ENCODE results near the gene TET2.

TET2 gene

DNA sequence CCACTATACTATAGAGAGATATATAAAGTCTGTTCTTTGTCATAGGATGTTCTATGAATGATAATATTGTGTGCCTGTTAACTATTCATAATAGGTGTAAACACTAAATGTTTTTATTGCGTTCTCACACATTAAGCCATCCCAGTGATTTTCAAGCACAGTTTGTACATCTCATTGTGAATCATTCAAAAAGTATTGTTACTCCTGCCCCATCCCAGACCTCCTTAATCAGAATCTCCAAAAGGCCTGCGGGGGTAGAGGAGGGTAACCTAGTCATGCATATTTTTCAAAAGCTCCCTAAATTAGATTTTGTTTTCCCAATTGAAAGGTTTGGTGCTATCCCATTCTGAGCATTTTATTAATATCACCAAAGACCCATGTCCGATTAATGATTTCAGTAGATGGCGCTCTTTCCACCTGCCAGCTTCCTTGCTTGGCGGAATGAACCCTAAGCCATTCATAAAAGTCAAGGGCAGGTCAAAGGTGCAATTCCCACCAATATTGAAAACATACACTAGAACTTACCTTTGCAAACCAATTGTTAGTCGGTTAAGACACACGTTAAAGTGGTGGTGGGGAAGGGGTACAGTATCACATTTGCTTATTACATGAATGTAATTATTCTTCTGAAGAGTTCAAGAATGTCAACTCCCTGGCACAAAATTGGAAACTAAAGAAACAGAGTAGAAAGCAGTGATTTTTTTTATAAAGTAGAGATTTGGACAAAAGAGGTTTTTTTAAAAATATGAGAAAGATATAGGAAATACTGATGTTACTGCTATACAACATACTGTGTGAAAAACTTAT lies 5.8 kb upstream of the TET2 start:
- no peak for DNase-seq (ENCODE audit: low read depth in 1 of 2, low spot score in 1 of 2)

DNA sequence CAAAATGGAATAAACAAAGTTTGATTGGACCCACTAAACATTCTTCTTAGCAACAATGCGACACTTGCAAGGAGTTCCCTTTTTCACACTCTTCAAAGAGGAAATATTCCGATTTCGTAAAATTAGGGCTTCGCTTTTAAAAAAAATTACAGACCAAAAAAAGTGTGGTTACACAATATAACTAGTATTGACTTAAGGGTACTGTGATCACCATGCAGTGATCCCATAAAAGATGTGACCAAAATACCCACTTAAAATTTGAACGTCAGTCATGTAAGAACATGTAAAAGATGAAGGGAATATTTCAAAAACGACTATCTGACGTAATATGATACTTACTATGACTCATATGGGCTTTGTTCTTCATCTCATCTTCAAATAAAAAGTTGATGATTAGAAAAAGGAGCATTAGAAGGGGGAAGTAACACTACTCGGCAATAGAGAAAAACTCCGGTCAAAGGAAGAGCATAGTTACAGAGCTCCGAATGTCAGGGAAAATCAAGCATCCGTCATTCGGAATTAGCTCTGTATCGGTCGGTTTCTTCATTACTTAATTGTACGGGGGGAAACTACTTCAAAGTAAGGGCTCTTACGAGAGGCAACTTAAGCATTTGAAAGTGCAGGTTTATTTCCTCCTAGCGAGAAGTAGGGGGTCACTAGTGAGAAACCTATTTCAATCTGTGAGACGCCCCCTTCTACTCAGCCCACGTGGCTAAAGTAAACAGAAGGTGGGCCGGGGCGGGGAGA lies 1.3 kb upstream of the TET2 start:
- DNase-seq (ENCODE audit: low read depth in 1 of 2, low spot score in 1 of 2) = no peak

DNA sequence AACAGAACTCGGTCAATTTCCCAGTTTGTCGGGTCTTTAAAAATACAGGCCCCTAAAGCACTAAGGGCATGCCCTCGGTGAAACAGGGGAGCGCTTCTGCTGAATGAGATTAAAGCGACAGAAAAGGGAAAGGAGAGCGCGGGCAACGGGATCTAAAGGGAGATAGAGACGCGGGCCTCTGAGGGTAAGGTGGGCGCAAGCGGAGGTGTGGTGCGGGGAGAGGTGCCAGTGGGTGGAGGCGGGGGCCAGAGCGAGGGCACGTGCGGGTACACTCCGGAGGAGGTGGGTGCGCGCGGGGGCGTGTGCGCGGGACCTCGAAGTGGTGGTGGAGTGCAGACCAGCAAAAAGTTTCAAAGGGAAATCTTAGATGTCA lies 787 bp upstream of the TET2 start:
- DNase-seq (ENCODE audit: low read depth in 1 of 2, low spot score in 1 of 2) = no peak

DNA sequence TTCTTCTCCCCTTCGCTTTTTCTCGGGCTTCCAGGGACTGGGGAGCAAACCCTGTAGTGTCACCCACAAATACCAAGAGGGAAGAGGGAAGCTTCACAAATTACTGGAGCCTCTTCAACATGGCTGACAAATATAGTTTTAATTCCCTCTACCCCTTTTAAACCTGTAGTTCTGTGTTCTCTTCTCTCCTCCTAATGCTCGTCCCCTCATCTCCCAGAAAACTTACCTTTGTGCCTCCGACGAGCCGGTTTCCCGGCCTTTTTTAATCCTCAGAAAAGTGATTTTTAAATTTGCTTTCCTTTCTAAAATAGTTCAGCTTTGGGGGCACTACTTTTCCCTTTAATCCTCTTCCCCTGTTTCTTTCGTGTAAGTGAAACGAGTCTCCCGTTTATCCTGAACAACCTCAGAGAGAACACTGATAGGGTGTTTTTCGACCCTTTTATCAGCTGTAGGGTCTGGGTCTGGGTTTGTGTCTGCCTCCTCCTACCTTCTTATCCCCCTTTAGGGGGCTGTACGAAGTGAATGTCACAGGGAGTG lies 408 bp downstream of the TET2 start:
- no peak for DNase-seq (ENCODE audit: low read depth in 1 of 2, low spot score in 1 of 2)

DNA sequence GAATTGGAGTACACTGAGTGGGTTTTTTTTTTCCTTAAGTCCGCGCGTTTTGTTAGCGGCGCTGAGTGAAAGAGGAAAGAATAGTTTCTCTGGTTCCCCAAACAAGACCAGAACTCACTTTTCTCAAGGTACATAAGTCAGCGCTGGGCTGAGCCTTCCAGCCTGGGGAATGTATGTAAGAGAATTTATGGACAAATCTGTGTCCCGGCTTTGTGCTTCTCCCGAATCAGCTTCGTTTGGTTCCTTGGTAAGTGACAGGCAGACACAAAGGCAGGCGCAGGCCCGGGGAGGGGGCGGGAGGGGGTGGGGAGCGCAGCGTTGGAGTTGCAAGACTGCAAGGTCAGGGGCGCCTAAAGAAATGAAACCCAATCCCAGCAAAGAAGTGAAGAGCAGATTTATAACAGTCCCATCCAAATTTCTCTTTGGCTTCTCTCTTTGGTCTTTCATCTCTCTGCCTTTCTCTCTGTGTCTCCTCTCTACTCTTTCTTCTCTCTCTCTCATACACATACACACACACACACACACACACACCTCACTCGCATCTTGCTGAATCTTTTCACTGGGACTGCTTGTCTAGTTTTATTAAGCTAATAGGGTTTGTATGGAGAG lies 981 bp downstream of the TET2 start:
- peak in 1 of 2 donors; percentile 6 for DNase-seq (ENCODE audit: low read depth in 1 of 2, low spot score in 1 of 2)

DNA sequence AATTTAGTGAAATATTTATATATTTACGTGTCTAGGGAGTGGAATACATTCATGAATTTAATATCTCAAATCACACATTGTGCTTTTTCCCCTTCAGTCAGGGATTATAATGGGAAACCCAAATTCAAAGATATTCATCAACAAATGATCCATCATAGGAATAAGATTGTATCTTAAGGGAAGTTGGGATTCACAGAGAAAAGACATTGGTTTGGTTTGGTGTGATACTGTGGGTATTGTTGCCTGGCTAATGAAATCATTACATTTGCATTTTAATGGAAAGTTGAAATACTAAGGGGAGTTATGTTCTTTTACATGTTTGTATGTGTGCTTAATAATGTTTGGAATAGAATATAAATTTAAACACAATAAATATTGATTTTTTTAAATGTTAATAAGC lies 1.7 kb downstream of the TET2 start:
- DNase-seq (ENCODE audit: low read depth in 1 of 2, low spot score in 1 of 2) = no peak

DNA sequence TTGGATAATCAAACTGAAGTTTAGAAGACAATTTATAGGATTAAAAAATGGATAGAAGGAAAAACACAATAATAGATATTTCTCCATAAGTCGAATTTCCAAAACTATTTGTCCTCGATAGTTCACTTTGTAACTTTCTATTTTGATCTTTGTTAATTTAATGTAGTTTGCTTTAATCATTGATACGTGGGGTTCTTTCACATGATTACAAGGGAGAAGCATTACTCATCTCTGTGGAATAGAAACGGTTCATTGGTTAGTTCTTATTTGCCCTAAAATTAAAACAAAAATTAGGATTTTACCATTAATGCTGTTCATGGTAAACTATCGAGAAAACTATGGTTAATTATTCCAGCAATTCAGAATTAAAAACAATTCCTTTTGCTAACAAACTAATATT lies 2.1 kb downstream of the TET2 start:
- DNase-seq (ENCODE audit: low read depth in 1 of 2, low spot score in 1 of 2) = no peak

DNA sequence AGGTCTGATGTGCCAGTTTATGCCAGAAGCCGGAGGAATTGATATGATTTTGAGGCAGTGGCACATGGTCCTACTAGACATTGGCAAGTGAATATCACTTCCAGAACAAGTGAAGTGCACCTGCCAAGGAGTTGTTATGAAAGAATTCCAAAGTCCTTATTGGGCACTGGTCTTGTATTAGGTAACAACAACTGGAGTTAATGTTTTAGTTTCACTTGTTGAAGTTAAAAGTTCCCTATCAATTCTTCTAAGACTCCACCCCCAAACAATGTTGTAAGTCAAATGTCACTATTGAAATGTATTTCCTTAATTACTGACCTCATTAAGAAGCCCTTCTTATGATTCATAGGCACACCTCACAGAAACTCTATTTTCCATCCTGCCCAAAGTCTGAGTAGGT lies 3.1 kb downstream of the TET2 start:
- DNase-seq (ENCODE audit: low read depth in 1 of 2, low spot score in 1 of 2) = no peak

DNA sequence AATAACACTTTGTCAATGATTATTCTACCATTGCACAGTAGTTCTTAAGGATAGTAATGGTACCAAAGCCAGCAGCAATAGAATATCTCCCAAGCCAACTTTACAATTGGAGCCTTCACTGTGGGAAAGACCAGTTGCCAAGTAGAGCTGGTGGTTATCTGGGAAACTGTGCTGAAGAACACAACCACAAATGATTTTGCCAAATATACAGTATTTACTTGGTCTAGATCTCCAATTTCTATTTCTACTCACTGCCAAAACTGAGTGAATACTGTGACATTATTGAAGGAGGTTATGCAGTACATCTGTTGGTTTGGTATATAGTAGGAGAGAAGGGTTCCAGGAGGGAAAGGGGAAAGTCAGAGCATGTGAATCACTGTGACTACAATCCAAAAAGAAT lies 3.8 kb downstream of the TET2 start:
- no peak for DNase-seq (ENCODE audit: low read depth in 1 of 2, low spot score in 1 of 2)

DNA sequence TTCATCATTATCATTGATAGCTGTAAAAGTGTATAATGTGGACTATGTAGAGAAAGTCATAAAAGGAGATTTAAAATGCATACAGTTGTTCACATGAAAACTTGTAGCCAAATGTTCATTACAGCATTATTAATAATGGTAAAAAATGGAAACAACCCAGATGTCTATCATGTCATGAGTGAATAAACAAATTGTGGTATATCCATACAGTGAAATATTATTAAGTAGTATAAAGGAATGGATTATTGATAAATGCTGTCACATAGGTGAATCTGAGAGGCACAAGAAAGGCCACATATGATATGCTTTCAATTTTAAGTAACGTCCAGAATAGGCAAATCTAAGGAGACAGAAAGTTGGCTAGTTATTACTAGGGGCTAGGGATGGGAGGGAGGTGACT lies 7.1 kb downstream of the TET2 start:
- no peak for DNase-seq (ENCODE audit: low read depth in 1 of 2, low spot score in 1 of 2)

DNA sequence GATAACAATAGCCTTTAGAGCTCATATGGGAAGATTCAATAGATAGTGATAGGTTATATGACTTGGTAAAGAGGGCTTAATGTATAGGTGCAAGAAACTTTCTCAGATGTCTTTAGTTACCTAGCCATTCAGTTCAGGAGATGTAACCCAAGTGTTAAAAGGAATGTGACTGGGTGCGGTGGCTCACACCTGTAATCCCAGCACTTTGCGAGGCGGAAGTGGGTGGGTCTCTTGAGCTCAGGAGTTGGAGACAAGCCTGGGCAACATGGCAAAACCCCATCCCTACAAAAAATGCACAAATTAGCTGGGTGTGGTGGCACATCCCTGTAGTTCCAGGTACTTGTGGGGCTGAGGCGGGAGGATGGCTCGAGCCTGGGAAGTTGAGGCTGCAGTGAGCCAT lies 7.9 kb downstream of the TET2 start:
- no peak for DNase-seq (ENCODE audit: low read depth in 1 of 2, low spot score in 1 of 2)

DNA sequence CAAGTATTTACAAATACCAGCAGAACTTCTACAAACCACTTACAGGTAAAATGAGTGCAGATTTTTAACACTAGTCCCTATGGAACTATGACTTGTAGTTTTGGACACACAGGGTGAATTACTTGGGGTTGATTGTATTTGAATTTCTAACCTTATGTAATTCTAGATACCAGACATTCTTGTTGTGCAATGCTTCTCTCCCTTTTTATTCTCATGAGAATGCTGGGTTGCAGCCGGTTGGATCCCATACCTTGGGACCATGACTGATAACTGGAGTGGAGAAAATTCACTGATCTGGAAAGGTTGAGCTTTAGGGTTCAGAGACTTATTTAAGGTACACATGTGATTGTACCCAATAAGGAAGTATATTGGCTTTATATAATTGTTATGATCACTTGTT lies 8.8 kb downstream of the TET2 start:
- no peak for DNase-seq (ENCODE audit: low read depth in 1 of 2, low spot score in 1 of 2)

DNA sequence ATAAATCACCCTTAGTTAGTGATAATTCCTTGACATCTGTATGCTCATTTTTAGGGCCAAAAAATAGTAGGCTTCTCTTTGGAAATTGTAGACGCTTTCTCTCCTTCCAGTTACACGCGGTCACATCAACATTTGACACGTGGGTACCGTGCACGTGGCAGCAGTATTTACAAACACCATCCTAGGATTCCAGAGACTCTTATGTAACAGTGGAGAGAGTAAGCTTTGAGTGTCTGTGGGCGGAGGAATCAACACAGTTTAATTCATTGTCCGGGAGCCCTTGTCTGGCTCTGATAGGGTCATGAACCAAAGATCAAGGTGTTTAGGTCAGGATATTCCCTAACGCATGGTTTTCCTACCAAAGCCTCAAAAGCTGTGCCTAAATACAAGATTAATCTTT lies 12.2 kb downstream of the TET2 start:
- DNase-seq (ENCODE audit: low read depth in 1 of 2, low spot score in 1 of 2) = no peak

DNA sequence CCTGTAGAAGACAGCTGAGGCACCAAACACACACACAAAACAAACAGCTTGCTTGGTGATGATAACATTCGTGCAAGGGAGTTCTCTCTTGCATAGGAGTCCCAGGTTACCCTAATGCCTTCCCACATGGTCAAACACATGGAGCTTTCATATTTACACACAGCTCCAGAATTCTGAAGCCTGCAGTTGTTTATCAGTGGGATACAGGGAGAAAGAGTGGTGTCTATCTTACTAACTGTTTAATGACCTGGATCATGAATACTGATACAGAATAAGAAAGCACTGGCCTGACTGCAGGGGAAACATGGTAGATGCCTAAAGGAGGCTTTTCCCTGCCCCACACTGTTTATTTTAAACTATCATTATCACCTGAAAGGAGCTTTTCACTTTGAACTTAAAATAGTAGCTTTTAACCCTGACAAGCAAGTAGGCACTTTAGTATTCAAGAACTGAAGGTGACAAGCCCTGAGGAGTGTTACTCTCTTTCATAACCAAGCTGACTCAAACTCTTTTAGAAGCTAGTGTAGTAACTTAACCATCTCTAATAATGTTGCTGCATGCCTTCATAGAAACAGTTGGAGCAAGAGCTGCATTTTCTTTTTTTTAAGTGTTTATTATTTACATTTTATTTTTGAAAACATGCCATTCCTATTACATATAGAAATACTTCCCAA lies 15.6 kb downstream of the TET2 start:
- no peak for DNase-seq (ENCODE audit: low read depth in 1 of 2, low spot score in 1 of 2)

DNA sequence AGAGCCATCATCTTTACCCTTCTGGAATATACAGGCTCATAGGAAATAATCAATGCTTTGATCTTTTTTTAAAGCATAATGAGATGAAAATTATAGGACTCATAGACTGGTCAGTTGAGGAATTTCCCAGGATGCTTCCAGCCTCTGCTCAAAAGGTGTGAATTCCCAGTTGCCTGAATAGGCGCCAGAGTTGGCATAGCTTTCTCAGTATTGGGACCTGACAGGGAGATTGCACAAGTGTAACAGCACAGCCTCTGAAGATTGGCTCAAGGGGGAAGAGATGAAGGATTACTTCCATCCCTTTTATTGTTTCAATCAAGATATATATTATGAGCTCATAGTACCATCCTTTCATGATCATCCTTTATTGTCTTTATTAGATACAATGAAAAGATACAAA lies 17.9 kb downstream of the TET2 start:
- DNase-seq (ENCODE audit: low read depth in 1 of 2, low spot score in 1 of 2) = no peak

DNA sequence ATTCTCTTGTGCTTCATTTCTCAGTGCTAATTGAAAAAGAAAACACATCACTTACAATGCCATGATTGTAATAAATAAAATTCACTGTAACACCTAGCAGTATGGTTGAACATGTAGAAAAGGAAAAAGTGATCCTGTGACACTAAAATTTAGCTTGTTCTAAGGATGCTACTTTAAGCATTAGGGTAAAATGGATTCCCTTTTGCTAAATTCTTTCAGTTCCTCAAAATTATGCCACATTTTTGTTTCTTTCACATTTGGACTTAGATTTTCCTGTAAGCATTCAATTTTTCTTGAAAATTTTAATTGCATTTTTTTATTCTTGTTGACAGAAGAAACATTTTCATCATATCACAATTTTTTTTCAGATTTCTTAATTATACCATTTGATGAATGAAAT lies 19.4 kb downstream of the TET2 start:
- no peak for DNase-seq (ENCODE audit: low read depth in 1 of 2, low spot score in 1 of 2)

DNA sequence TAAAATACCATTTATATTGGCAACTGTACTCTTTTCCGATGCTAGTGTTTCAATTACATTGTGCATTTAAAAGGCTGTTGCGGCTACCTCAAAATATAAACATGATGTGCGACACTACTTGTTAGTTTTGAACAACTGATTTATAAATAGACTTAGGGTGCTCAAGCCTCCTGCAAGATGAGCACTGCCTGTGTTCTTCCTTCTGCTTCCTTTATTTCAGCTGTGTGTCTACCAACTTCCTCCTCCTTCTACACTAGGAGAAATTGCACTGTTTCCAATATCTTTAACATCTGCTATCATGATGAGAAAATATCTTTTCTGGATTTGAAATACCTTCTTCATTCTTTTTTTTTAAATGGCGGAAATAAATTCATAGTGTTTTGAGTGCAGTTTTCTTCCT lies 24.0 kb downstream of the TET2 start:
- no peak for DNase-seq (ENCODE audit: low read depth in 1 of 2, low spot score in 1 of 2)

DNA sequence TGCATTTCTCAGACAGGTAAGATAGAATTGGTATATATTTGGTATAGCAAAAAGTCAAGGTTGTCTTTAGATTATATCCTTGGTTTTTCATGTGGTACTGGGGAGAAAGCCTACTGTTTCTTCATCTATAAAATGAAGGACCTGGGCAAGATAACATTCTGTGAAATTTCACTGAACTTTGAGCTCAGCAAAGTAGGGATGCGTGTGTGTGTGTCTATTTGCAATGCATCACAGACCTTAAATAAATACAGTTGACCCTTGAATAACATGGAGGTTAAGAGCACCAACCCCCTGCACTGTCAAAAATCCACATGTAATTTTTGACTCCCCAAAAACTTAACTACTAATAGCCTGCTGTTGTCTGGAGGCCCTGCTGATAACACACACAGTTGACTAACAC lies 25.2 kb downstream of the TET2 start:
- DNase-seq (ENCODE audit: low read depth in 1 of 2, low spot score in 1 of 2) = no peak

DNA sequence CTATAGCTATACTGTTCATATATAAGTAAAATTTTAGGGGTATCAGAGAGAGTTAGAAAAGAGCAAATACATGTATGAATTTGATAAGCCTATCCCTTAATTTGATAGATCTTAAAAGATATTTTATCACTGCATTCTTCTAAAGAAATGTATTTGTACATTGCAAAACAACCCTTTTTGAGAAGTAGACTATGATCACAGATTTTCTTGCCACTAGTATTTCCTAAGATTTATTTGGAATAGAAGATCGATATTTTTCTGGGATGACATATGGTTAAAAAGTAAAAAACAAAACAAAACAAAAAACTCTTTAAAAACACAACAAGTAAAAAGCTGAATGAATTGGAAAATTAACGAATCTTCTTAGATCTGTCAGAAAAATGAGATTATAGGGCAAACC lies 27.4 kb downstream of the TET2 start:
- DNase-seq (ENCODE audit: low read depth in 1 of 2, low spot score in 1 of 2) = no peak

DNA sequence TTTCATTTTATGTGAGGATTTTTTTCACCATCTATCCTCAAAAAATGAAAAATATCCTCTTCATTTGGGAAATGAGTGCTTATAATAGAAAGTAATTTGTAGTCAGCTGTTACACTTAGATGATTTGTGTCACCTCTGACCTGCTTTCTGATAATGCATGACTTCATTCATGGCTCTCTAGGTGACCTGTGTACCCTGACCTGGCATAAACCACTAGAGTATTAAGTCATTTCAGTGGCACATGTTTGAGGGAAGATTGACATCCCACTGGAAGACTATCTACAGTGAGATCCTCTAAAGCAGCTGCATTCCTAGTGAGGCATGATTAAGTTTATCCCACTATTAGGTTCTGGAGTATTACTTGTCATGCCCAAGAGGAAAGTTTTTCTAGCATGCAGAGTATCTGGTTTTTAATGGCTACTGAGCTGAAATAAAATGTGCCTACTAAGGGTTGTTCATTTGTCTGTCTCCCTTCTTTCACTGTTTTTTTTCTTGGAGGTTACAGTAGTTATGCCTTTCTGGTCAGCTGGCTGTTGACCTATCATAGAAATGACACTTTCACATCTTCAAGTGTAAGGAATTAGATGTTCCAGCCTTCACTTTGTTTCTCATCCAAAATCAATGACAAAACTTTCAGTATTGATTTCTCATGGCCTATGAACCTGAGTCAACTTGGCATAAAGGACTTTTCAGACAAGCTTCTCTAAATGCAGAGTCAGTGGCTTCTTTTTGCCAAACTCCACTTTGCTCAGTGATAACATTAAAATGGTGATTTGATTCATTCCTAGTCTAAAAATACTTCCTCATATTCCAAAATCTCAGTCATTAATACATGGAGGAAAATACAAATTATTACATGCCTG lies 33.1 kb downstream of the TET2 start:
- no peak for DNase-seq (ENCODE audit: low read depth in 1 of 2, low spot score in 1 of 2)

DNA sequence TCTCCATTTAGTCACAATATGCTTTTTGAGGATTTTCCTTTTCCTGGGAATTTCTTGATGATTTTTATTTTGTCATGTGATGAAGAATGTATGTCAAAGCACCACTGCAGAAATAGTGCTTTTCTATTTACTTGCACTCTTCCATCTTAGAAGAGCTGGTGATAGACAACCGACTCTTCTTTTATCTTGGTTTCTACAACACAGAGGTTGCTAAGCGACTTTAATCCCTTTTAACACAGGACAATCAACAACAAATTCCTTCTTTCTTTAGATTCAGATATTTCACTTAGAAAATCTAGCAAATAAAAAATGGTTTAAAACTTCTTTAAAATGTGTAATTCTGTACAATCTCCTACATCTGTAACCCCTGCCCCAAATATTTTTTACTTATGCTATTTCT lies 34.6 kb downstream of the TET2 start:
- DNase-seq (ENCODE audit: low read depth in 1 of 2, low spot score in 1 of 2) = no peak
